Measurements from ENCODE around the gene SDK1. TPM values are rescaled to one million over a fixed set of nuclear protein-coding genes. Genes with fewer than 3 reads are reported as not detected.
A peak's percentile ranks its signal among the peaks of the same experiment; 100 is the strongest.

Gene SDK1
- total RNA-seq, 1 experiment from 2014 or later, result 1.7 TPM

DNA sequence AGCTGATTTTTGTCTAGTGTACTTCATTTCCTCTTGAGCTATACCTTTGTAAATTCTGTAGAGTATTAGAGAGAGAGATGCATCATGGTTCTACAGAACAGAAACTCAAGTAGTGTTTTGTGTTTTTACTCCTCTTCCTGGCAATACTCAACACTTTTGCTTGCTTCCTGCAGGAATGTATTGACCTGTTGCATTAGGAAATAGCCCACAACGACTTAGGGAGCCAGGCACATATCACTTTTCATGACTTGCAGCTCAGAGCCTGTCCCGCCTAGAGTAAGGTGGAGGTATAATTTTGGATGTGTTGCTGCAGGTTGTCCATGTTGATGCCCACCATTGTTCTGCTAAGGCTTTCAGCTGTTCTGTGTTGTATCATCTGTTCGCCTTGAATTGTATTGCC is 216.3 kb downstream of the SDK1 start:
- no peak for DNase-seq (ENCODE audit: extremely low read depth, low read depth)

DNA sequence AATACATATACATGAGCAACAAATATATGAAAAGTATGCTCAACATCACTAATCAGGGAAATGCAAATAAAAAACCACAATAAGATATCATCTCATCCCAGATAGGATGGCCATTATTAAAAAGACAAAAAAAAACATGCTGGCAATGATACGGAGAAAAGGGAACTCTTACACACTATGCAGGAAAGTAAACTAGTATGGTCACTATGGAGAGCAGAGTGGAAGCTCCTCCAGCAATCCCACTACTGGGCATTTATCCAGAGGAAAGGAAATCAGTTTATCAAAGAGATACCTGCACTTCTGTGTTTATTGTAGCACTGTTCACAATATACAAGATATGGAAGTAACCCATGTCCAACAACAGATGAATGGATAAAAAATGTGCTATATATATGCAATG is 217.5 kb downstream of the SDK1 start:
- no peak for DNase-seq (ENCODE audit: extremely low read depth, low read depth)

DNA sequence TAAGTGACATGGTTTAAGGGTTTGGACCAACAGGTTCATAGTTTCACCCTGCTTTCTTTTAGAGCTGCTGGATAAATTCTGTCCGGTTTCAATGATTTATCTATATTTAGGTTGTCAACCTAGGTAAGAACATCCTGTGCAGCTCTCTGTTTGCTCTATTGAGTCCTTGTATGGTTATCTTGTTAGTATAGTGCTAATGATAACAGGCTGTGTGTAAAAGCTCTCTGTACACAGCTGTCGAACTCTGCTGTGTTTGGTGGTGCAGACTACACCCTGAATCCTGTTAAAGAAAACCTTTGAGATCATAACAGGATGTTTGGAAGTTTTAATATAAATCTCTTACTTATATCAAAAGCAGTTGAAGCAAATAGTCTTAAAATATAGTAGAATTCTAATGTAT is 219.2 kb downstream of the SDK1 start:
- DNase-seq (ENCODE audit: extremely low read depth, low read depth), result no peak

DNA sequence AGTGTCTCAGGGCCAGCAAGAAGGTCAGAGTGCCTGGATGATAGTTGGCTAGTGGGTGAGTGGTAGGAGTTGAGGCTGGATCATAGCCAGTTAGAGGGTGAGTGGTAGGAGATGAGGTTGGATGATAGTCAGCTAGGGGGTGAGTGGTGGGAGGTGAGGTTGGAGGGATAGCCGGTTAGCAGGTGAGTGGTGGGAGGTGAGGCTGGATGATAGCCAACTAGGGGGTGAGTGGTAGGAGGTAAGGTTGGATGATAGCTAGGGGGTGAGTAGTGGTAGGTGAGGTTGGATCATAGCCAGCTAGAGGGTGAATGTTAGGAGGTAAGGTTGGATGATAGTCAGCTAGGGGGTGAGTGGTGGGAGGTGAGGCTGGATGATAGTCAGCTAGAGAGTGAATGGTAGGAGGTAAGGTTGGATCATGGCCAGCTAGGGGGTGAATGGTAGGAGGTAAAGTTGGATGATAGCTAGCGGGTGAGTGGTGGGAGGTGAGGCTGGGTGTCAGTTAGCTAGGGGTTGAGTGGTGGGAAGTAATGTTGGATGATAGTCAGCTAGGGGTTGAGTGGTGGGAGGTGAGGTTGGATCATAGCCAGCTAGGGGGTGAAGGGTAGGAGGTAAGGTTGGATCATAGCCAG is 226.6 kb downstream of the SDK1 start:
- no peak for DNase-seq (ENCODE audit: extremely low read depth, low read depth)

DNA sequence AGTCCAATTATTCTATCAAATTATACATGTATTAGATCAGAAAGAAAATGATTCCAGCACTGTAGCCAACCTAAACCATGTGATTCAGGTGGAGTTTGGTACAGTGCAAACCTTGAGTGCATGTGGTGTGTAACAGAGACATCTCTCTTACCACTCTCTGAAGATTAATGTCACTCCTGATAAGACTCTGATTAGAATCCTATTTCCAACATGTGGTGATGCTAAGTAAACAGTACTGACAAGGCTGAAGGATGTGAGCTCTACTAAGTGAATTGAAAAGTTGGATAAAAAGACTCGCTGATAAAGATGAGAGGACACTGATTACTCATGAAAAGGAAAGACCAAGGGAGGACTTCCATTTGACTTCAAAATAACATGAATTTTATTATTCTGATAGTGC is 232.0 kb downstream of the SDK1 start:
- DNase-seq (ENCODE audit: extremely low read depth, low read depth), result no peak

DNA sequence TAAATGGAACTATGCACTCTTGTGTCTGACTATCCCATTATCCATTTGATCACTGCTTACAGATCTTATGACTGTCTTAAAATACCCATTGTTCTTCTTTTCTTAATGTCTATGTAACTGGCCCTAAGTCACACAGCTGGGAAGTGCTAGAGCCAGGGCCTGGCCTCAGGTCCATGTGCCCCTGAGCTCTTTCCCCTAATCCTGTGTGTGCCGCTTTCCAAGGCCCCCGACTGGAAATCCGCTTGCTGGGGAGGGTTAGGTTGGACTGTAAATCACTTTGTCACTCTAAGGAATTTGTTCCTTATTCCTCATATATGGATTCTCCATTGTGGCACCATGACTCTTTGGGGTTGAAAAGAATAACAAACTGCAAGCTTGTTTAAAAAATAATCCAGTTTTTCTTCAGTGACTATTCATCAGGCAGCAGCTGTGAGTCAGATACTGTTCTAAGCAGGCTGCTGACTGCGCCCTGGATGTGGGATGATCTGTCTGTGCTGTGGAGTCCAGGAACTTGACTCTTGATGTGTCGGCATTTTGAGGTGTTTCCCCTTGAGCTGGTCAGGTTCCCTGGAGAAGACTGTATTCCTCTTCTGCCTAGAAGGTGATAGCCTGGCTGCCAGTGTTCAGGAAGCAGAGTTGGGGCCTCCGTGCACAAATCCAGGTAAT is 236.3 kb downstream of the SDK1 start:
- no peak for DNase-seq (ENCODE audit: extremely low read depth, low read depth)

DNA sequence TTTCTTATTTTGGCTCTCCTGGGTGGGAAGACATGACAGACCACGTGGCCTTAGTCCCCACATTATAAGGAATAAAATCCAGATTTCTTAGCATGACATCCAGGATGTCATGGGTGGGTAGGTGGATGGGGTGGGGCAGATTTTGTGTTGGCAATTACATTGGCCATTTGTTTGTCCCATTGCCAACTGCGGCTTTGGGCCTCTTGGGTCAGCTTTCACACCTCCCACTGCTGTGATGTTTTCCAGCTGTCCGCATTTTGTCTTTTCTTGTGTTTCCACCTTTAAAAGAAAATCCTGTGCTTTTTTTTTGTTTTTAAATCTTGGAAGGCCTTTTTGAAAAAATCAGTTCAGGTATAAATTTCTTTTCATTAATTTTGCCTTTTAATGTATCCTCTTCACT is 237.0 kb downstream of the SDK1 start:
- DNase-seq (ENCODE audit: extremely low read depth, low read depth), result no peak

DNA sequence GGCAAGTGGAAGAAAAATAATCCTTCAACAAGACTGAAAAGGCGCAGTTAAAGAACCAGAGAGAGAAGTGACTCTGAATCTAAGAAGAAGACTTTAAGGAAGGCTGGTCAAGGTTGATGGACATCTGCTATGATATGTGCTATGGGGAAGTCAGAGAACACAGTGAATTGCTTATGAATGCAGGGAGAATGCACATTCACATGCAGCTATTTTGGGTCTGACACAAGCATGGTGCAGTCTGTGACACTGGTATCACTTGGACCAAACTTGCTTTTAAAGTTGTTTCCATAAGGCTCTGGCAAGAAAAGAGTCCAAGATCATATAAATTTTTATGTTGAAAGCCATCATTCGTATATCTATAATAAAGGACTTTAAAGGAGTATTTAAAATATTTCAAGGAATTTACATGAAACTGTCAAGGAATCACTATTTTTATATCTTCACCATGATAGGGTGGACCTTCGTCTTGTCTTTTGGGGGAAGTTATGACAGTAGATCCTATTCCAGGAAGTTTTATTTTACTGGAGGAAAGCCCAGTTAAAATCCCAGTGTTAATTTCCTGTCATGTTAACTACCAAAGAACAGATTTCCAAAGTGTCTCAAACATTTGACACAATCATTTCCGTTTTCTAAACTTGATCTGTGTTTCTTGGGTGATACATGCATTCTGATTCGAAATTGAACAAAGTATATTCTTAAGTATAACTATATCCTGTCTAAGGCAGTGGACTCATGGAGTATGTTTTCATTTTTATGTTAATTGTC is 239.6 kb downstream of the SDK1 start:
- no peak for DNase-seq (ENCODE audit: extremely low read depth, low read depth)

DNA sequence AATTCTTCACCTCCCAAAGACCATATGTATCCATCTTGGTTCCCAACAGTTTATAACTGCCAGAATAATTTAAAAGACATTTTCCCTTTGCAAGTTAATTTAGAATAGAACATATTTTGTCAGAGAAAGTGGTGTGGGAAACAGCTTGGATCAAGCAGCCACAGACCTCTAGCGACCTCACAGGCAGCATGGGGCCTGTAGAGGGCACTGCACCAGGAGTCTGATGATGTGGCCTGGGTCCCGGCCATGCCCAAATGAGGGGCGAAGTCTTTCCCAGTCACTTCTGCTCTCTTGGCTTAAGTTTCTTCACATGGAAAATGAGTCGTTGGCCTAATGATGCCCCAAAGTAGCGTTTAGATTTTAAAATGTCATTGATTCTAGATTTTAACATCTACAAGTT is 243.2 kb downstream of the SDK1 start:
- no peak for DNase-seq (ENCODE audit: extremely low read depth, low read depth)

DNA sequence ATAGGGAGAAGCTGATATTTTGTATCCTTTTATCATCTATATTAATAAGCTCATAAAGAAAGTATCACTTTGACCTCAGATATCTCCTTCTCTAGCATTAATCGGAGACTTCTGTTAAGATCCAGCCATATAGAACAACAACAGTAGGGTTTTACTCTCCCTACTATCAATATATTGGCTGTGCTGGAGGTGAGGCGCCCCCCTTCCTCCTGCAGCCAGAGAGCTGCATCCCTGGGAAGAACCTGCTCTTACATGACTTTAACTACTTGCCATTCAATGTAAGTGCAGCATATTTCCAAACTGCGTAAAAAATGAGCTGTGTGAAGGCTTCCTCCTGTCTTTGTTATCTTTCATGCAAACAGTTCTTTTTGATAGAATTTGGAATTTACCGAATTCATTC is 247.8 kb downstream of the SDK1 start:
- no peak for DNase-seq (ENCODE audit: extremely low read depth, low read depth)

DNA sequence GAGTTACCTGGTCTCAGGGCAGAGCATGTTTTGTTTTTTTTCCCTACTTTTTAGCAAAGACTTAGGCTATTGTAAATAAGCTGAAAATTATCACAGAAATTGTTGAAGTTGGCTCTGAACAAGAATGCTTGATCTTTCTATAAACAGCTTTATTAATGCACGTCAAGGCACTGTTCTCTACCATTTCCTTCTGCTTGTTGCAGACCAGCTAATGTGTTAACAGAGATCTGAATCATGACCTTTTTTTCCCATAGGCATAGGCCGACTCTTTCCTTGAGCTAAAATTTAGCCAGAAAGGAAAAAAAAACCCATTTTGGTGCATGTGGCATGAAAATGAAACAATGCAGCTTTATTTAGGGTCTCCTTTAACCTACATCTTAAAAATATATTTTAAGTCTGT is 248.5 kb downstream of the SDK1 start:
- no peak for DNase-seq (ENCODE audit: extremely low read depth, low read depth)

DNA sequence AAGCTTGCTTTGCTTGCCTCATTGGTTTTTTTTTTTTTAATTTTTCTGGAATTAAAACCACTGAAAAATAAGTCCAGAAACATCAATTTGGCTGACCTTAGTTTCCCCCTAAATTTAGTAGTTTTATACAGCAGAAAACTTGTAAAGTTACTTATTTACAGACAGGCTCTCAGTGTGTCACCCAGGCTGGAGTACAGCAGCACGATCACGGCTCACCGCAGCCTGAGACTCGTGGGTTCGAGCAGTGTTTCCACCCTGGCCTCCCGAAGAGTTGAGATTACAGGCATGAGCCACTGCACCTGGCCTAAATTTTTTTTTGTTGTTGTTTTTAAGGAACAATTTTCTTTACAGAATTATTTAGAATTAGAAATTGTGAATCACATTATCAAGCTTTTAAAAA is 250.5 kb downstream of the SDK1 start:
- DNase-seq (ENCODE audit: extremely low read depth, low read depth), result no peak

DNA sequence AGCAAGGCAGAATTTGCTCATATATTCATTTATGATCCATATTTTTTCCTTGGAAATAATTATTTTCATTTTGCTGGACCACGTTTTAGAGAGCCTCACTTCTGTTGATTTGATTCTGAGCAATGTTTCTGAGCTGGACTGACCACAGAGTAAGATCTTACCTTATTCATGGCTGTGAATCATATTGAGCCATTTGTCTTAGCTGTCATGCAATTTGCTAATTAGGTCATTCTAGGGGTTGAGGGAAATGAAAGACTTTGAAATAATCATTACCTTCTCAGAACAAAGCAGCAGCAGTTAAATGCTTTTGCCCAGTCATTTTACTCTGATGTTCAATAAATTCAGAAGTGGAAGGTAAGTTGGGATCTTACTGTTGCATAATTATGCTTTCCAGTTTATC is 251.4 kb downstream of the SDK1 start:
- DNase-seq (ENCODE audit: extremely low read depth, low read depth), result no peak

DNA sequence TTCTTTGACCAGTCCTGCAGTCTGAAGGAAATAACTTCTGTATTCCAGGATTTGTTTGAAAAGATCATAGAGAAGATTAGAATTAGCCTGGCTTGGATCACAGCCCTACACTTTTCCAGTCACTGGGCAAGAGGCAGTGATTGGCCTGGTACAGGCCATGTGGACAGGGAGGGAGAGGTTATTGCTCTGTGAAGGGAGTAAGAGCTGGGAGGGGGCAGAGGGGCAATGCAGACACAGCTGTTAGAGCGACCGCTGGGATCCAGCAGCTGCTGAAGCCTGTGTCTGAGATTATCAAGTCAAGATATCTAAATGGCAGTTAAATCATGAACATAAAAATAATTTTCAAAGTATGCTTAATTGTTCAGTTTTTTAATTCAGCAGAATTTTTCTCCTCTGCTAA is 257.3 kb downstream of the SDK1 start:
- DNase-seq (ENCODE audit: extremely low read depth, low read depth), result no peak

DNA sequence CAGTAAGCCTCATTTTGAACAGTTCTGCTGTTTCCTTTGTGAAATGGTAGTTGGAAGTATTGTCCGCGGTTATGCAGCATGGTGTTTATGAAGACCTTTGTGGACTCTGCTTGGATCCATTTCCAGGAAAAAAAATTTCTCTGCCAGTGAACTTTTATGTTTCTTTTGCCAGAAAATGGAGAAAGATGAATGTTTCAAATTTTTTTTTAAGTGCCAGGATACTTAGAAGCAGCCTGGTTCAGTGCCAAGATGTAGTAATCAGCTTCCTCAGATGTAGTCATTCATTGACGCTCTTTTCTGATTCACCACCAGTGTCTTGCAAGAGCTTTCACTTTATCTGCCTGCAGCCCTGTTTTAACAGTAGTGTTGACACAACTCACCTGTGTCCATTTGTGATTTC is 258.2 kb downstream of the SDK1 start:
- peak; percentile 21 for DNase-seq (ENCODE audit: extremely low read depth, low read depth)

DNA sequence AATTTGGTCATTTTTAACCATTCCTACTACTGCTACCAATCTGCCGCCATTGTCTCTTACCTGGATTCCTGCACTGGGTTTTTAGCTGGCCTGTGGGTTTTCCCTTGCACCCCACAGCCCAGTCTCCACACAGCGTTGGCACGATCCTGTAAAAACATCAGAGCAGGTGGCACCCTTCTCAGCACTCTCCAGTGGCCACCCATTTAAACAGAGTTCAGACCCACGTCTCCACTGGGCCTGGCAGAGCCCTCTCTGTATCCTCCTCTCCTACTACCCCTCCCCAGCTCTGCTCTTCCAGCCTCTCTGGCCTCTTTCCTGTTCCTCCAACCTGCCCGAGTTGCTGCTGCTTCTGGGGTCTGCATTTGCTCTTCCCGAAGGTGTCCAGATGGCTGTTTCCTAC is 259.4 kb downstream of the SDK1 start:
- no peak for DNase-seq (ENCODE audit: extremely low read depth, low read depth)

DNA sequence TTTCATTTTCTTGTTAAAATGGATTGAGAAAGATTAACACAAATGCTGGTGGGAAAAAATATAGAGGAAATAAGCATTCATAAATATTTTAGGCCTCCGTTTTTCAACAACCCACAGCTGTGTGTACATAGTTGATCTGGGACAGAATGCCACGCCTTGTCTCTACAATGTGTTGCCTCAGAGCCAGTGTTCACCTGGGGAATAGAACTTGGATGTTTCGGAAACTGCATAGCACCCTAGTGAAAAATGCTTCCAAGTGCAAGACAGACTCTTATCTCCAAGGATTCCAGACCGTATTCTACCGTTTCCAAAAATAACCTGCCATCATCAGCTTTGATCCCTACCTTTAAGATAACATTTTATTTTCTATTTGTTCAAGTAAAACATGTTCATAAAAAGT is 260.9 kb downstream of the SDK1 start:
- DNase-seq (ENCODE audit: extremely low read depth, low read depth), result no peak

DNA sequence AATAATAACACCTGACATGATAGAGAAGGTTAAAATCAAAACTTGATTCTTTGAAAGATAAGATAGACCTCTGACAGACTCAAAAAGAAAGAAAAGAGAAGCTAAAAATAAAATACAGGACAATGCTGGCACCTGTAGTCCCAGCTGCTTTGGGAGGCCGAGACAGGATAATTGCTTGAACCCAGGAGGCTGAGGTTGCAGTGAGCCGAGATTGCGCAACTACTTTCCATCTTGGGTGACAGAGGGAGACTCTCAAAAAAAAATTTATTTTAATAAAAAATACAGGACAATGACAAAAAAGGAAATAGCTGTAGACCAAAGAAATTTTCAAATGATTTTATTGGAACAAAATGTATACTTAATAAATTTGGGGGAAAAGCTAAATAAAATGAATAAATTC is 263.2 kb downstream of the SDK1 start:
- DNase-seq (ENCODE audit: extremely low read depth, low read depth), result no peak

DNA sequence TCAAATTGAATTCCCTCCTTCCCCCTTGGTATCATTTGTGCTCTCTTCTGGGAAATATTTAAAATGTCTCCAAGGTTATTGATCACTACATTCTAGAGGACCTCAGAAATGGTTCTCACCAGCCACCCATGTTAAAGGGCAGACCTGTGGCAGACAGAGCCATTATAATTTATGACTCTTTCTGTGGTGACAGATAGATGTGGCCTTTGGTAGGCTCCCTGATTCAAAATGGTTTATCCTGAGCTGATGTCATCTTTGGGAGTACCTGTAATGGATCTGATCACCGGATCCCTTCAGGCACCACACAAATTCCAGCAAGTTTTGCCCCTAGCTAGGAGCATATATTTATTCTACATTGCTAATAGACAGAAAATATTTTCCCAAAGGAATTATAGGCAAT is 267.5 kb downstream of the SDK1 start:
- DNase-seq (ENCODE audit: extremely low read depth, low read depth), result no peak

DNA sequence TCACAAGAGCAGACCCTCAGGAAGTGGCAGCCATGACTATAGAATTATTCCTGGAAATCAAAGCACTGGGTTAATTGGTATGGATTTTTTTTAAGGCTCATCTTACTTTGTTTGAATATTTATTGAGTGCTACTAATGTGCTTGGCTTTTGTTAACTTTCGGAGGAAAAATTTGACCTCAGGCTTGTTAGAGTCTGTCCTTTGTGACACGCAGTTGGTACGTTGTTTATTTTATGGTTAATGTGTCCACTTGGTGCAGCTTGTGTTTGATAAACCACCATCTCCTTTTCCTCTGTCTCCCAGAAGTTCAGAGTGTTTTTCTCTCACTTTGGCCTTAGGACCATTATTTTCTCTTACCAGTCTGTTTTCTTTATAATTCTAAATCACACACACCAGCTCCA is 268.6 kb downstream of the SDK1 start:
- no peak for DNase-seq (ENCODE audit: extremely low read depth, low read depth)

DNA sequence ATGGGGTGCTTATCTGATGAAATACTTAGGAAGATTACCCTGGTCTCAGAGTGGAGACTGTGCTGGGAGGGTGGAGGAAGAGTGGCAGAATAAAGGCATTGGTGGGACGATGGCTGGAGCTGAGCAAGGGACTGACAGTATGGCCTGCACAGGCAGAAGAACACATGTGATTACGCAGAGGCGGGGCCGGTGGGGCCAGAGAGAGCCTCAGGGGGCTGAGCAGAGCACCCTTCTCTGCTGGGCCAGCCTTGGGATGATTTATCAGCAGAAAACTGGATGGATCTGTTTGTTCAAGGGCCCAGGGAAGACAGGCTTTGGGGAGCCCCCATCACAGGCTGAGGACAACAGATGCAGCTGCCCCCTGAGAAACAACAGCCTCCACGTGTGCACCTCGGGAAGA is 272.1 kb downstream of the SDK1 start:
- no peak for DNase-seq (ENCODE audit: extremely low read depth, low read depth)

DNA sequence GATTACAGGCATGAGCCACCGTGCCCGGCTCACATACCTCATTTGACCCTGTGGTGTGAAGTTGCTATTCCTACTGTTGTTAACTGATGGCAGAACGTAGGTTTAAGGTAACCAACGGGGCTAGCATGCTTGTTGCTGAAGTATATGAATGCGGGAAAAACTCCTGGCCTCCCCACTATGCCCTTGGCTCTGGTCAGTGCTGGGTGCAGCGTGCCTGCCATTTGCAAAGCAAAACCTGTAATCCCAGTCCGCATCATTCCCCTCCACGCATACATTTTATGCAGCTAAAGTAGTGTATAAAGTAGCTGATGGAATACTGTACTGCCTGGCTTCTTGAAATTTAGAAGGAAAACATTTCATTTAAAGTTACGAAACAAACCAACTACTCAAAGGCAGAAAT is 273.3 kb downstream of the SDK1 start:
- DNase-seq (ENCODE audit: extremely low read depth, low read depth), result no peak

All from NCI-H460 (cell line).